ENCODE measurements around the gene MYO5C.

MYO5C gene

GRCh38 chr15:52227456-52227855 lies 68.1 kb downstream of the MYO5C start:
- H3K4me3 Mint-ChIP-seq: no peak overlapping the region
- peak; percentile 62 to 74 (median 72) for TF ChIP-seq CTCF (IDR thresholded peaks at IDR 0.05; ENCODE audit: unreplicated experiment in 3 of 3)

GRCh38 chr15:52225230-52225629 lies 70.4 kb downstream of the MYO5C start:
- Mint-ChIP-seq H3K4me3 (no peak overlapping the region), H3K4me1 (no peaks in the 10 kb centered on the region), H3K9me3 (no peaks in the 10 kb centered on the region), H3K36me3 (ENCODE audit: low read depth) (peaks cover 16% of the 10 kb centered on the region), H3K27ac (no peak overlapping the region), H3K27me3 (ENCODE audit: low read depth) (peaks cover 5% of the 10 kb centered on the region)
- TF ChIP-seq CTCF (IDR thresholded peaks at IDR 0.05; ENCODE audit: unreplicated experiment in 3 of 3): no peak

More at GRCh38 chr15:52227456-52227855, 68.1 kb downstream of the MYO5C start:
- peaks cover 5% of the 10 kb centered on the region for H3K27me3 Mint-ChIP-seq (ENCODE audit: low read depth)
- H3K27ac Mint-ChIP-seq: no peak overlapping the region
- H3K4me1 Mint-ChIP-seq: no peaks in the 10 kb centered on the region
- peaks cover 15% of the 10 kb centered on the region for H3K36me3 Mint-ChIP-seq (ENCODE audit: low read depth)
- no peaks in the 10 kb centered on the region for H3K9me3 Mint-ChIP-seq

GRCh38 chr15:52224211-52224610 lies 71.4 kb downstream of the MYO5C start:
- Mint-ChIP-seq H3K4me3 (no peak overlapping the region), H3K4me1 (no peaks in the 10 kb centered on the region), H3K9me3 (no peaks in the 10 kb centered on the region), H3K27ac (no peak overlapping the region), H3K27me3 (ENCODE audit: low read depth) (peaks cover 5% of the 10 kb centered on the region), H3K36me3 (ENCODE audit: low read depth) (peaks cover 23% of the 10 kb centered on the region)
- TF ChIP-seq CTCF (IDR thresholded peaks at IDR 0.05; ENCODE audit: unreplicated experiment in 3 of 3): no peak

GRCh38 chr15:52221730-52222129 lies 73.9 kb downstream of the MYO5C start:
- TF ChIP-seq CTCF (IDR thresholded peaks at IDR 0.05; ENCODE audit: unreplicated experiment in 3 of 3): no peak
- peaks cover 20% of the 10 kb centered on the region for H3K36me3 Mint-ChIP-seq (ENCODE audit: low read depth)
- no peak overlapping the region for H3K4me3 Mint-ChIP-seq
- H3K9me3 Mint-ChIP-seq: no peaks in the 10 kb centered on the region
- peaks cover 5% of the 10 kb centered on the region for H3K27me3 Mint-ChIP-seq (ENCODE audit: low read depth)
- no peaks in the 10 kb centered on the region for H3K4me1 Mint-ChIP-seq
- H3K27ac Mint-ChIP-seq: no peak overlapping the region

GRCh38 chr15:52220937-52221660 lies 74.5 kb downstream of the MYO5C start:
- H3K4me1 Mint-ChIP-seq: no peaks in the 10 kb centered on the region
- TF ChIP-seq CTCF (IDR thresholded peaks at IDR 0.05; ENCODE audit: unreplicated experiment in 3 of 3): no peak
- H3K36me3 Mint-ChIP-seq (ENCODE audit: low read depth): peaks cover 20% of the 10 kb centered on the region
- H3K27me3 Mint-ChIP-seq (ENCODE audit: low read depth): peaks cover 5% of the 10 kb centered on the region
- H3K9me3 Mint-ChIP-seq: no peaks in the 10 kb centered on the region
- H3K4me3 Mint-ChIP-seq: no peak overlapping the region
- no peak overlapping the region for H3K27ac Mint-ChIP-seq

GRCh38 chr15:52220251-52220650 lies 75.4 kb downstream of the MYO5C start:
- no peak for TF ChIP-seq CTCF (IDR thresholded peaks at IDR 0.05; ENCODE audit: unreplicated experiment in 3 of 3)
- Mint-ChIP-seq H3K36me3 (ENCODE audit: low read depth) (peaks cover 20% of the 10 kb centered on the region), H3K4me1 (no peaks in the 10 kb centered on the region), H3K27ac (no peak overlapping the region), H3K27me3 (ENCODE audit: low read depth) (peaks cover 5% of the 10 kb centered on the region), H3K9me3 (no peaks in the 10 kb centered on the region), H3K4me3 (no peak overlapping the region)

Measured in nephron (organoid).